Measurements from ENCODE around the gene TAS2R43.
"Not testable (repeated sequence)": the region's sequence is repeated elsewhere in the genome, so short reads cannot be mapped to it uniquely, and the experiment has no call there.

Gene TAS2R43, protein sequence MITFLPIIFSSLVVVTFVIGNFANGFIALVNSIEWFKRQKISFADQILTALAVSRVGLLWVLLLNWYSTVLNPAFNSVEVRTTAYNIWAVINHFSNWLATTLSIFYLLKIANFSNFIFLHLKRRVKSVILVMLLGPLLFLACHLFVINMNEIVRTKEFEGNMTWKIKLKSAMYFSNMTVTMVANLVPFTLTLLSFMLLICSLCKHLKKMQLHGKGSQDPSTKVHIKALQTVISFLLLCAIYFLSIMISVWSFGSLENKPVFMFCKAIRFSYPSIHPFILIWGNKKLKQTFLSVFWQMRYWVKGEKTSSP

DNA sequence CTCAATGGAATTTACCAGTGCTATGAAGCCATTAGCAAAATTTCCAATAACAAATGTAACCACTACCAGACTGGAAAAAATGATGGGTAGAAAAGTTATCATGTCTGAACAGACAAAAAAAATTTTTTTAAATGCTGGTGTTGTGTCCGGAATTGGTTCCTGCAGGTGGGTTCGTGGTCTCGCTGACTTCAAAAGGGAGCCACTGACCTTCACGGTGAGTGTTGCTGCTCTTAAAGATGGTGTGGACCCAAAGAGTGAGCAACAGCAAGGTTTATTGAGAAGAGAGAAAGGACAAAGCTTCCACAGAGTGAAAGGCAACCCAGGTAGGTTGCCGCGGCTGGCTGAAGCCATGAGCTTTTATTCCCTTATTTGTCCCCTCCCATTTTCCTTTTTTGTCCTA lies at the start of gene TAS2R43:
TSS of gene TAS2R43 (minus strand) at position 186 of the 400 bp plus-strand sequence. CDS start at position 102, 84 bp downstream.
- DNase-seq, result no peak

DNA sequence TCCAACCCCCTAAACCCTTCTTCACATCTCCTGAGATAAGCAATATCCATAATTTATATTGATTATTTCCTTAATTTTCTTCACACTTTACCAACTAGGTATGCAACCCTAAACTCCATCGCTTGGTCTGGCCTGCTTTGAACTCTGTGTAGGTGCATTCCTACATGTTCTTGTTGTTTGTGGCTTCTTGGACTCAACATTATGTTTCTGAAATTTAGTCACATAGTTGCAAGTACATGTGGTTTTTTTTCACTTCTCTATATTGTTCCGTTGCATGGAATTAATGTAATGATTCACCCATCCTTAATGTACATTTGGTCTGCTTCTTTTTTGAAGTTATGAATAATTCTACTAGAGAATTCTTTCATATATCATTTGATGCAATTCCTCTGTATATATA lies 44.0 kb upstream of the TAS2R43 start:
- no peak for DNase-seq

DNA sequence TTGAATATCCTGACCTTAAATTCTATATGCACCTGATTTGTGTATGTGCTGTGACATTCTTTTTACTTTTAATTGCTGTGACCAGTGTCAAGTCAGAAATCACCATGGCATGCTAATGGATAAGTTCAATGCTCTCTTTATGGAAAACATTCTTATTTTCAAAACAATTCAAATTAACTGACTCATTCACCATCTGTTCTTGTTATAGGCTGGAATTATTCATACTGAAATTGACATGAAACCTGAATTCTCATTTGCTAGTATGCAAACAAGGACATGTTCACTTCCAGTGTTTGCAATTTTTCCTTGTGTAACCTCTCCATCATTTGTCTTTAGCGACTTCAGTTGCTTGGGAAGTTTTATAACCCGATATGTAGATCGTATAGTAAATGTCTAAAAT lies 42.2 kb upstream of the TAS2R43 start, which contains the start of gene TAS2R30:
TSS of gene TAS2R30 (minus strand) at position 340 of the 400 bp plus-strand sequence. CDS start 400 bp downstream, outside the sequence.
- DNase-seq, result no peak

DNA sequence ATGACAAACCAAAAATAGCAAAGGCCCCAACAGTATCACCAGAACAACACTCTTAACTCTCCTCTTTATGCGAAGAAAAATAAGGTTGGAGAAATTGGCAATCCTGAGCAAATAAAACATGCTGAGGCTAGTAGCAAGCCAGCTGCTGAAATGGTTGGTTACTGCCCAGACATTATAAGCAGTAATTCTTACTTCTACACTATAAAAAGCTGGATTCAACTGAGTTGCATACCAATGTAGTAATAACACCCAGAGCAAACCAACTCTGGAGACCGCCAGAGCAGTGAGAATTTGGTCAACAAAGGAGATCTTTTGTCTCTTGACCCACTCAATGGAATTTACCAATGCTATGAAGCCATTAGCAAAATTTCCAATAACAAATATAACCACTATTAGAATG lies 41.7 kb upstream of the TAS2R43 start:
- DNase-seq, result no peak

DNA sequence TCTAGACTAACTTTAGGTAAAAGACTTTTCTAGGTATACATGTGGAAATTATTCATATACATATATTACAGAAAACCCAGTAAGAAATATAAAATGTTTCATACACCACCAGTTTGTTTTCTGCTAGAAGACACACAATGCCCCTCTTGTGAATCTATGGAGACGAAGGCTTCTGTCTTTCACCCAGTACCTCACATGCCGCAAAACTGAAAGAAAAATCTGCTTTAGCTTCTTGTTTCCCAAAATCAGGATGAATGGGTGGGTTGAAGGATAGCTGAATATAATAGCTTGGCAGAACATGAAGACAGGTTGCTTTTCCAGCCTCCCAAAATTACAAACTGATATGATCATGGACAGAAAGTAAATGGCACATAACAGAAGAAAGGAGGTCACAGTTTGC lies 41.0 kb upstream of the TAS2R43 start:
- no peak for DNase-seq

DNA sequence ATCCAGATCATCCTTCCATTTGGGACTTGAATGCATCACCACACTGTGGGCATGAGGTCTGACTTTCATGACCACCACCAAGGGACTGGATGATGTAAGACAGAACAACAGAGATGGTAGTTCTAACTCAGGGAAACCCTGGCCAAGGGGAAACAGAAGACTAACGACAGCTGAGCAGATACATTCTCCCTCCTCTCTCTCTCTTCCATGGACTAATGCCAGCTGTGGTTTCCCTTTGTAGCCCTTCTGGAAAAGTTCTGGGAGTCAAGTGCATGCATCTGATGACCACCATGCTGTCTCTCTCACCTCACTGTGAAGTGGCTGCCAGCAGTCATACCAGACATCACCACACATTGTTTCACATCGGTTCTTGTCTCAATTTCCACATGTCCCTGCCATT lies 38.9 kb upstream of the TAS2R43 start:
- no peak for DNase-seq

DNA sequence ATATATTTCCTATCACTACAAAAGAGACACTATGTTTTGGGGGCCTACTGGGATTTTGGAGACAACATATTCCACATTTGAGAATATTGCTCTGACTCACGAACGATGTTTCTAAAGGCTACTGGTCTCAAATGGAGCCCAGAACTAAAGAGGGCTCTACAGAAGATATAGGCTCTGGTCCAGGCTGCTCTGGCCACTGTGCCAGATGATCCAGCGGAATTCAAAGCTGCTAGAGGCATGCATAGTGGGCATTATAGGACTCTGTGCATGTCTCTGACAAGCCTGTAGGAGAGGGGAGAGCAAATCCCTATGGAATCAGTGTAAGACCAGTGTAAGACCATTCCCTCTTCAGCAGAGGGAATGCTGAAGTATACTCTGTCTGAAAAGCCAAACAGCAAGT lies 38.3 kb upstream of the TAS2R43 start:
- DNase-seq, result no peak

DNA sequence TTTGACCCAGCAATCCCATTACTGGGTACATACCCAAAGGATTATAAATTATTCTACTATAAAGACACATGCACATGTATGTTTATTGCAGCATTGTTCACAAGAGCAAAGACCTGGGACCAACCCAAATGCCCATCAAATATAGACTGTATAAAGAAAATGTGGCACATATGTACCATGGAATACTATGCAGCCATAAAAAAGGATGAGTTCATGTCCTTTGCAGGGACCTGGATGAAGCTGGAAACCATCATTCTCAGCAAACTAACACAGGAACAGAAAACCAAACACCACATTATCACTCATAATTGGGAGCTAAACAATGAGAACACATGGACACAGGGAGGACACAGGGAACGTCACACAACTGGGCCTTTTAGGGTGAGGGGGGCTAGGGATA lies 22.0 kb upstream of the TAS2R43 start:
- not testable (repeated sequence) for DNase-seq

DNA sequence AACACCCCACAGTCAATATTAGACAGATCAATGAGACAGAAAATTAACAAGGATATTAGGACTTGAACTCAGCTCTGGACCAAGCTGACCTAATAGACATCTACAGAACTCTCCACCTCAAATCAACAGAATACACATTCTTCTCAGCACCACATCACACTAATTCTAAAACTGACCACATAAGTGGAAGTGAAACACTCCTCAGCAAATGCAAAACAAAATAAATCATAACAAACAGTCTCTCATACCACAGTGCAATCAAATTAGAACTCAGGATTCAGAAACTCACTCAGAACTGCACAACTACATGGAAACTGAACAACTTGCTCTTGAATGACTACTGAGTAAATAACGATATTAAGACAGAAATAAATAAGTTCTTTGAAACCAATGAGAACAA lies 19.1 kb upstream of the TAS2R43 start:
- not testable (repeated sequence) for DNase-seq

DNA sequence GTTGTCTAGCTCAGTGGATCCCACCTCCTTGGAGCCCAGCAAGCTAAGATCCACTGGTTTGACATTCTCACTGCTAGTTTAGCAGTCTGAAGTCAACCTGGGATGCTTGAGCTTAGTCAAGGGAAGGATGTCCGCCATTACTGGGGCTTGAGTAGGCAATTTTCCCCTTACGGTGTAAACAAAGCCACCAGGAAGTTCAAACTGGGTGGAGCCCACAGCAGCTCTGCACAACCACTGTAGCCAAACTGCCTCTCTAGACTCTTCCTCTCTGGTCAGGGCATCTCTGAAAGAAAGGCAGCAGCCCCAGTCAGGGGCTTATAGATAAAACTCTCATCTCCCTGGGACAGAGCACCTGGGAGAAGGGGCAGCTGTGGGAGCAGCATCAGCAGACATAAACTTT lies 16.7 kb upstream of the TAS2R43 start:
- no peak for DNase-seq

DNA sequence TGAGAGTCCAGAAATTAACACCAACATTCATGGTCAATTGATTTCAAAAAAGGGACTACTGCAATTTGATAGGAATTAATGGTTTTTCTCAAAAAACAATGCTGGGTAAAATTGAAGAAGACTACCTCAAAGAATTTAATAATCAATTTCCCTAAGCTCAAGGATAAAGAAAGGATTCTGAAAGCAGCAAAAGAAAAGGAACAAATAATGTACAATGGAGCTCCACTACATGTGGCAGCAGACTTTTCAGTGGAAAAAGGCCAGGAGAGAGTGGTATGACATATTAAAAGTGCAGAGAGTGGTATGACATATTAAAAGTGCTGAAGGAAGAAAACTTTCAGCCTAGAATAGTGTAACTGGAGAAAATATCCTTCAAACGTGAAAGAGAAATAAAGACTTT lies 15.6 kb upstream of the TAS2R43 start:
- no peak for DNase-seq

DNA sequence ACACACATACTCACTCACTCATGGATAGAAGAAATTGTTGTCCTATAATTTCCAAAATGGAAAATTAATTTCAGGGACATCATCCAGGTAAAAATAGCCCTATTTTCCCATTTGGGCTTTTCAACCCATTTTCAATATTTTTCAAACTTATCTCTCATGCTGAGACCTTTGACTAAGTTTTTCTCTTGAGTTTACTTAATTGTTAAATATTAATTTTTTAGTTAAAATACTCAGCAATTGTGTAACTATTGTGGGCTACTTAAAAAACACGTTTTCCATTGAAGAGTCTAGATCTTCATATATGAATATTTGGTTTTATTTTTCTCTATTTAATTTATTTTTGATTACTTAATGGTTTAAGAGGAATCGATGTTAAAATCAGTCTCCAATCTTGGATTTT lies 14.2 kb upstream of the TAS2R43 start:
- no peak for DNase-seq

DNA sequence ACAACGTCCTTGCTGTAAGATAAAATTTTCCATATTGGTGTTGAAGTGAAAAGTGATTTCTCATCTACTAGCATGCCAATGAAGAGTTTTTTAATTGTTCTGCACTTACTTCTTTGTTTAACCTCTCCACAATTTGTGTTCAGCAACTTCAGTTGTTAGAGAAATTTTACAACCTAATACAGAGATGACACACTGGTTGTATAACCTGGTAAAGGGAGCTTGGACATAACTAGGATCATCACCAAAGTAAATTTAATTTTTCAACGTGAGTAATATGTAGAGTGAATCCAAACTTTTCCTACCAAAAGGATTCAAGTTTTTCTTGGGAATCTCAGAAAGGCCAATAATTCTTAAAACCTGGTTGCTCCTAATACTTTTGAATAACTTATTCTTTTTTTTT lies 13.4 kb upstream of the TAS2R43 start:
- DNase-seq, result no peak

DNA sequence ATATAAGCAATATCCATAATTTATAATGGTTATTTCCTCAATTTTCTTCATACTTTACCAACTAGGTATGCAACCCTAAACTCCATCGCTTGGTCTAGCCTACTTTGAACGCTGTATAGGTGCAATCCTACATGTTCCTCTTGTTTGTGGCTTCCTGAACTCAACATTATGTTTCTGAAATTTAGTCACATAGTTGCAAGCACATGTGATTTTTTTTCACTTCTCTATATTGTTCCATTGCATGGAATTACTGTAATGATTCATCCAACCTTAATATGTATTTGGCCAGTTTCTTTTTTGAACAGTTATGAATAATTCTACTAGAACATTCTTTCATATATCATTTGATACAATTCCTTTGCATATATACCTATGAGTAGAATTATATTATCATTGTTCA lies 2.8 kb upstream of the TAS2R43 start:
- DNase-seq, result not testable (repeated sequence)

DNA sequence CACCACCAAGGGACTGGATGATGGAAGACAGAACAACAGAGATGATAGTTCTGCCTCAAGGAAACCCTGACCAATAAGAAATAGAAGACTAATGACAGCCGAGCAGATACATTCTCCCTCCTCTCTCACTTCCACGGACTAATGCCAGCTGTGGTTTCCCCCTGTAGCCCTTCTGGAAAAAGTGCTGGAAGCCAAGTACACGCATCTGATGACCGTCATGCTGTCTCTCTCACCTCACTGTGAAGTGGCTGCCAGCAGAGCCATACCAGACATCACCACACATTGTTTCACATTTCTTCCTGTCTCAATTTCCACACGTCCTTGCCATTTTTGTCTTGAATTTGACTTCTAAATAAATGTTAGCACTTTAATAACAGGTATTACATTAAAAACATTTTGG lies 2.9 kb downstream of the TAS2R43 start:
- DNase-seq, result no peak

DNA sequence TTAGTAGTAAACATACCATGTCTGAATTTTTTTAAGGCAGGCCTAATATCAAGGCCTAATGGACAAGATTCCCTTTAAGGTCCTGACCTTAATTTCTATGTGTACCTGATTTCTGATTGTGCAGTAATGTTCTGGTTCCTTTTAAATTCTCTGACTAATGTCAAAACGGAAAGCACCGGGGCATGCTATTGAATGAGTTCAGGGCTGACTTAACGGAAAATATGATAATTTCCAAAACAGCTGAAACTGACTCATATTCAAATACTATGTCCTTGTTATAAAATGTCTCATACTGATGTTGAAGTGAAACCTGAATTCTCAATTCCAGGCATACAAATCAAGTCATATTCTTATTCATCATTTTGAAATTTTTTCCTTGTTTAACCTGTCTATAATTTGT lies 6.7 kb downstream of the TAS2R43 start:
- no peak for DNase-seq

DNA sequence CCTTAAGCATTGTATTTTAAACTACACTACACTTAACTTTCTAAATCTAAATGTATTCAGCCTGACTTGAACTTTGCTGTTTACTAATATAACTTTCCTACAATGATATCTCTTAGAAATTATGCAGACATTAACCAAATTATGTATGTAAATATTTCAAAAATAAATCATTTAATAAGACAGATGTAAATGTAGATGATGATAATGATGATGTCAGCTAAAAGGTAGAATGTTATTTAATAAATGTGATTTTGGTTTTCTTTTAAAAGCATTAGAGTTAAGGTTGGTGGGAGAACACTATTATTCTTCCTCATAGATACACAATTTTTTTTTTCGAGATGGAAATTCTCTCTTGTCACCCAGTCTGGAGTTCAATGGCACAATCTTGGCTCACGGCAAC lies 10.1 kb downstream of the TAS2R43 start:
- no peak for DNase-seq

DNA sequence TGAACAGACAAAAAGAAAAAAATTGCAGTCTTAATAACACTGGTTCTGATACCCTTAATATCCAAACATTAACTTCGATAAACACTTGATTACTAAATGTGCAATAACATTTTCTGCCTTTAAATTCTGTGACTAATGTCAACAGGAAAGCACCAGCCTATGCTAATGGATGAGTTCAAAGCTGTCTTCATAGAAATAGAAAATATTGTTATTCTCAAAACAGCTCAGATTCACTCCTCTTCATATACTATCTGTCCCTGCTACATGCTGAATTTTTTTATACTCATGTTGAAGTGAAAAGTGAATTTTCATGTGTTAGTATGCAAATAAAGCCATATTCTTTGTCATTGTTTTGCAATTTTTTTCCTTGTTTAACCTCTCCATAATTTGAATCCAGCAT lies 13.9 kb downstream of the TAS2R43 start:
- DNase-seq, result no peak

DNA sequence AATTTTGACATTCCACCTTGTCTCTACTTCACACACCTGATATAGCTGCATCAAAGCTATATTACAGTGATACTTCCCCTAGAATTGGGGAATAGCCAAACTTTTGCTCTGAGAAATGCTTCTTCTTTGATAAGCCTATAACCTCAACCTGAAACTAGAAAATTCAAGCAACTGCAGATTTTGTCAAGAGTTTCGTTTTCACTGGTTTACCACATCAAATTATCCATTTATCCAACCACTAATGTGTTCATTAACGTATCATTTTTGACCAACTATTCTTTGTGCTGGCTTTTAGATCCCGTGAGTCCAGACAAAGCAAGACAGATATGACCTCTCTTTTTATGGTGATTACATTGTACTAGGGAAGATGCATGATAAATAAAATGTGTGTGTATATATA lies 16.5 kb downstream of the TAS2R43 start:
- no peak for DNase-seq

DNA sequence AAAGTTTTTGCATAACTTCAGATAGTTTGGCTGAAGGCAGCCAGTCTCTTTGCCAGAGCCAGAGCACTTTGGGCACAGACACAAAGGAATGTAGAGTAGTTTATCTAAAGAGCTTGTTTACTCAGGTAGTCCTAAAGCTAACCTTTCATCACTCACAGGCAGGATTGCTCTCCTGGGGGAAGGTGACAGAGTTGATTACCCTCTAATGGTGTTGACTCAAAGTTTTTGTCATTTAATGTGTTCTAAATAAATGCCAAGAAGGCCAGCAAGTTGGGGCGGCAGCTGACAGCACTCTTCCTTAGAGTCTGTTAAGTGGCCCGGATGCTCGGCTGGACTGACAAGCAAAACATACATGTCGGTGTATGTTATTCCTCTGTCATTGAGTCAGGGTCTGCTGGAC lies 20.7 kb downstream of the TAS2R43 start:
- DNase-seq, result no peak

DNA sequence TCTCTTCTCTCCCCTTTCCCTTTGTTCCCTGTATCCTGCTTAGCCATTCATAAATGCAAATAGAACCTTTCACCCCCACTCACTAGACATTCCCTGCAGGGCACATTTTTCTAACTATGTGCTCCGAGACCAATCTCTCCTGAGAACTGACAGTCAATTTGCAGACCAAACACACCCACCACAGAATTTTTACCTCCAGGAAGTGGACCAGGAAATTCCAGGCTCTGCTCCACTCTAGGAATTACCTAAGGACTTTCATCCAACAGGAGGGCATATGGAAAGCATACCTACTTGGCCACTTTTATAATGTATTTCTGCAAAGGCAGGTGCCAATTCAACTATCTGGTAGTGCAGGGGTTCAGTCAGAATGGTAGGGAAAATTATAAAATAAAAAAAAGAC lies 21.1 kb downstream of the TAS2R43 start:
- DNase-seq, result no peak

DNA sequence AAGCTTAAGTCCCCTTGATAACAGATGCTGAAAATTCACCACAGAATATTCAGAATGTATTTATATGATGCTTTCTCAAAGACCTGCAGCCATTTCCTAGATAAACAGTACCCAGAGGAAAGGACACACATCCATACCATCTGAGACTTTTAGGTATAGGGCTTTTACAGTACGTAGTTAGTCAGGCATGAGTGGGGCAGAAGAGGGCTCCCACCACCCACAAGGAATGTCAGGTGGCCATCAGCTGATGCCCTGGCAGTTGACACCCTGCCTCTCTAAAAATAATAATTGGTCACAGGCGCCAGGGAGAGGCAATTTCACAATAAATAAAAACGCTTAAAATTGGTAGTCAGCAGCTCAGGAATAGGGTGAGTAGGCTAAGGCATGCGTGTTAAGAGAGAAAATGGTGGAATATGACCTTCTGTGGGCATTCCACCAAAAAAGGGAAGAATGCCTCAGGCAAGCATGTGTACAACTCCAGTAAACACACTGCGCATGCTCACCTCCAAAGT lies 22.2 kb downstream of the TAS2R43 start:
- no peak for DNase-seq

DNA sequence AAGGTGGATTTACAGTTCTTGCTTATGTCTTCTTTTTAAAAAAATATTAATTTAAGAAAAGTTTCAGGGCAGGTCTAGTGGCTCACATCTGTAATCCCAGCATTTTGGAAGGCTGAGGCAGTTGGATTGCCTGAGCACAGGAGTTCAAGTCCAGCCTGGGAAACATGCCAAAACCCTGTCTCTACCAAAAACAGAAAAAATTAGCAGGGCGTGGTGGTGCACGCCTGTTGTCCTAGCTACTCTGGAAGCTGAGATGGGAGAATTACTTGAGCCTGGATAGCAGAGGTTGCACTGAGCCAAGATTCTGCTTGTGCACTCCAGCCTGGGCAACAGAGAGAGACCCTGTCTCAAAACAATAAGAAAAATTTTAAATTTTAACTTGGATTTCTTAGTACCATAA lies 24.6 kb downstream of the TAS2R43 start:
- no peak for DNase-seq

DNA sequence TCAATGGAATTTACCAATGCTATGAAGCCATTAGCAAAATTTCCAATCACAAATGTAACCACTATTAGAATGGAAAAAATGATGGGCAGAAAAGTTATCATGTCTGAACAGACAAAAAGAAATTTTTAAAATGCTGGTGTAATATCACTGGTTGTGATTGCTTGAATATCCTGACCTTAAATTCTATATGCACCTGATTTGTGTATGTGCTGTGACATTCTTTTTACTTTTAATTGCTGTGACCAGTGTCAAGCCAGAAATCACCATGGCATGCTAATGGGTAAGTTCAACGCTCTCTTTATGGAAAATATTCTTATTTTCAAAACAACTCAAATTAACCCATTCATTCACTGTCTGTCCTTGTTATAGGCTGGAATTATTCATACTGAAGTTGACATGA lies 29.9 kb downstream of the TAS2R43 start, which contains the start of gene TAS2R46:
TSS of gene TAS2R46 (minus strand) at position 101 of the 400 bp plus-strand sequence. CDS start at position 101, 0 bp downstream.
- not testable (repeated sequence) for DNase-seq

DNA sequence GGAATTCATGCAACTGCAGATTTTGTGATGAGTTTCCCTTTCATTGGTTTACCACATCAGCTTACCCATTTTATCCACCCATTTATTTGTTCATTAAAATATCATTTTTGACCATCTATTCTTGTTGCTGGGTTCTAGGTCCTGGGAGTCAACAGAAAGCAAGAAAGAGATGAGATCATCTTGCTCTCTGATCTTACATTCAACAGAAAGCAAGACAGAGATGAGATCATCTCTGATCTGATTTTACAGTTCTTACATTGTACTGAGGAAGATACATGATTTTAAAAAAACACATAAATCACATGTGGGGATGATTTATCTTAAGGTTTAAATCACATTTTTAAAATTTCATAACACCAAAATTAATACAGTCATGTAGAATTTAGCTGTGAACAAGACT lies 32.3 kb downstream of the TAS2R43 start:
- no peak for DNase-seq

All from DMS153 (cell line).